GM06990 (cell line): ENCODE results near the gene DAPK3.

ENCODE experiments used
- DNase-seq: peaks from one replicate; pipeline ENCODE4 v3.0.0-alpha.2; 2011; ENCODE audit not compliant: insufficient read length; ENCODE audit errors: extremely low read depth
- H3K27me3 ChIP-seq: replicated peaks from 2 replicates; pipeline ENCODE4 v1.6.0; 2011; ENCODE audit warnings: low read length; ENCODE audit not compliant: control insufficient read depth, insufficient read depth
- H3K36me3 ChIP-seq: 2 replicates; pipeline ENCODE4 v1.5.1; 2011; ENCODE audit warnings: low read length; ENCODE audit not compliant: control insufficient read depth, insufficient read depth
- H3K4me3 ChIP-seq: replicated peaks from 2 replicates; pipeline ENCODE4 v1.5.1; 2011; ENCODE audit warnings: low read depth, mild to moderate bottlenecking, control low read depth, low read length
- CTCF ChIP-seq: IDR thresholded peaks from 2 replicates; pipeline ENCODE4 v1.5.1; 2011; ENCODE audit warnings: low read length, control low read depth, mild to moderate bottlenecking, inconsistent platforms; ENCODE audit not compliant: insufficient read depth, poor library complexity, severe bottlenecking

DAPK3 gene

DNA sequence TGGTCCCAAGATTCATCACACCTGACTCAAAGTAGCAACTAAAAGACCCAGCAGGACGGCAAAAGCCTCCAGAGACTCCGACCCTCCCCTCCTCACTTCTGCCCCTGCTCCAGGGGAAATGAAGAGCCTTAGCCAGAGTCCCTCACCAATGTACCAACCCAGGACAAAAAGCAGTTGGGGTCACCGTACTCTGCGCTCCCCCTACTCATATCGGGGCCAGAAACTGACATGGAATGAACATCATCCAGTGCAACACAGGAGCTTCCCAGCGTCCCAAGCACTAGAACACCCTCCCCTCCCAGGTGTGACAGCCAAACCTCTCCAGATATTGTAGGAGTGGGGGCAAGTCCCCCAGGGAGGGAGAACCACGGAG is 12.6 kb upstream of the DAPK3 start:
- peak overlapping the region; percentile 95 for H3K4me3 ChIP-seq
- H3K36me3 ChIP-seq = peaks cover 54% of the 10 kb centered on the region
- no peak for TF ChIP-seq CTCF
- H3K27me3 ChIP-seq = no peaks in the 10 kb centered on the region
- no peak for DNase-seq

- peak overlapping the region; percentile 95 for H3K4me3 ChIP-seq
- H3K36me3 ChIP-seq = peaks cover 59% of the 10 kb centered on the region
- no peaks in the 10 kb centered on the region for H3K27me3 ChIP-seq
- no peak for DNase-seq
- no peak for TF ChIP-seq CTCF
Observed at GRCh38 chr19:3982701-3983541, 12.0 kb upstream of the DAPK3 start.

- no peak overlapping the region for H3K4me3 ChIP-seq
- peaks cover 68% of the 10 kb centered on the region for H3K36me3 ChIP-seq
- DNase-seq = no peak
- TF ChIP-seq CTCF = no peak
- no peaks in the 10 kb centered on the region for H3K27me3 ChIP-seq
Observed at GRCh38 chr19:3981736-3982681, 11.1 kb upstream of the DAPK3 start.

GRCh38 chr19:3981373-3981735 is 10.5 kb upstream of the DAPK3 start:
- Histone ChIP-seq H3K4me3 (no peak overlapping the region), H3K27me3 (no peaks in the 10 kb centered on the region), H3K36me3 (peaks cover 74% of the 10 kb centered on the region)
- no peak for DNase-seq
- no peak for TF ChIP-seq CTCF

DNA sequence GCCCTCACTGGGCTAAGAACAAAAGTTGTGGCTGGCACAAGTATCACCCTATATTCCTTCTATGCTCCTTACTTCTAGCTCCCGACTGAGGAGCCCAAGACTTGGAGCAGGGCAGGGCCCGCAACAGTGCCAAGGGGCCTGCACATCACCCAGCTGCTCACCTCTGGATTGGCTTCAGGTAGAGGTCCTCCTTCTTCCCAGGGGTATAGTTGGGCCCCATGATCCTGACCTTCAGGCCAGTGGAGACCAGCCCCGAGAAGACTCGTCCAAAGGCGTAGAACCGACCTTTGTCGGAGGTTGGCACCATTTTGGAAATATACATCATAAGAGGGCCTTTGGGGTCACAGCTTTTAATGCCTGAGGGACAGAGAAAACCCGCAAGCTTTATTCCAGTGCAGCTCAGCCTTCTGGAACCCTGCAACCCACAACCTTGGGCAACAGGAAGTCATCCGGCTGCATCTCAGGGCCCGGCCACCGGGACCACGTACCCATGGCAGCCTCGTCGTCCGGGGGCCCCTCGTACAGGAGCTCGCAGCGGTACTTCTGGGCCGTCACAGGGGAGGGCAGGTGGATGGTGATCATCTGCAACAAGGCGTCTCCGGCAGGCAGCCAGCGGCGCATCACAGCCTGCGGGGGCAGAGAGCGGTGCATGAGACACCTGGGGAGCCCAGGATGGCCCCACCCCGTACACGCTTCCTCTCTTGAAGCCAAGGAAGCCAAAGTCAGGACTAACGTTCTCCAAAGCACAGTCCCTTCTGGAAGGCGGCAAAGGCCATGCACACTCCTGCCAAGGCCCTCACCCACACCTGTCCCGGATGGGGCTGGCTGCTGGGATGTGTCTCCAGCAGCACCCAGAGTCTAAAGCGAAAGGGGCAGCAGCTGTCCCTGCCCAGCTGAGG is 9.7 kb upstream of the DAPK3 start:
- H3K27me3 ChIP-seq = no peaks in the 10 kb centered on the region
- TF ChIP-seq CTCF = no peak
- peaks cover 79% of the 10 kb centered on the region for H3K36me3 ChIP-seq
- no peak for DNase-seq
- H3K4me3 ChIP-seq = no peak overlapping the region
